HG03558 (cell line): ENCODE measurements around the gene SAYSD1.

Source experiments
- ATAC-seq: cut with Tn5 transposase; IDR thresholded peaks from one replicate; pipeline ENCODE4 v1.9.1; 2021; ENCODE audit warnings: moderate number of reproducible peaks; ENCODE audit not compliant: unreplicated experiment; ENCODE audit errors: extremely low read depth

Gene SAYSD1

DNA sequence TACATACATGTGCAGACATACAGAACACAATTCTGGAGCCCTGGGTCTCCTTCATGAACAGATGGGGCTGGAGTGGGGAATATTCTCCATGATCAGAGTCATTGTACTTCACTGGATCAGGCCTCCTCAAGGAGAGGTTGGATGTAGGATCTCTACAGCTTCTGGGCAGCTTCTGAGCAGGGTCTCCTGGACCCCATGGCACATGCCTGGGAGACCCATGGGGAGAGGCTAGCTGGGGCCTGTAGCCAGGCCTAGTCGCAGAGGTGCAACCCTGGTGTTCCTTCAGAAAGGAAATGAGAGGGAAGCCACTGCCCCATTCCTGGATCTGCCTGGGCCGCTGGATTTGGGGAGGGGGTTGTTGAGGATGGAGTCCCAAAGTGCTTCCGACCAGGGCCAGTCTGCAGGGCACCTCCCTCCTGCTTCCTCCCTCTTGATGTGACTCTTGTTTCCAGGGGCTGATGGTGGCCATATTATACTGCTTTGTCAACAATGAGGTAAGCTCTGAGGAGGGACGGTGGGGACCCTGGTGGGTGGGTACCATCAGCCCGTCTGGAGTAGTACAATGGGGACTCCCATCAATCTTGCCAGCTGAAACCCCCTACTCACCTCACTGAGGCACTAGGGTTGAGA is 34.6 kb downstream of the SAYSD1 start:
- ATAC-seq = no peak

DNA sequence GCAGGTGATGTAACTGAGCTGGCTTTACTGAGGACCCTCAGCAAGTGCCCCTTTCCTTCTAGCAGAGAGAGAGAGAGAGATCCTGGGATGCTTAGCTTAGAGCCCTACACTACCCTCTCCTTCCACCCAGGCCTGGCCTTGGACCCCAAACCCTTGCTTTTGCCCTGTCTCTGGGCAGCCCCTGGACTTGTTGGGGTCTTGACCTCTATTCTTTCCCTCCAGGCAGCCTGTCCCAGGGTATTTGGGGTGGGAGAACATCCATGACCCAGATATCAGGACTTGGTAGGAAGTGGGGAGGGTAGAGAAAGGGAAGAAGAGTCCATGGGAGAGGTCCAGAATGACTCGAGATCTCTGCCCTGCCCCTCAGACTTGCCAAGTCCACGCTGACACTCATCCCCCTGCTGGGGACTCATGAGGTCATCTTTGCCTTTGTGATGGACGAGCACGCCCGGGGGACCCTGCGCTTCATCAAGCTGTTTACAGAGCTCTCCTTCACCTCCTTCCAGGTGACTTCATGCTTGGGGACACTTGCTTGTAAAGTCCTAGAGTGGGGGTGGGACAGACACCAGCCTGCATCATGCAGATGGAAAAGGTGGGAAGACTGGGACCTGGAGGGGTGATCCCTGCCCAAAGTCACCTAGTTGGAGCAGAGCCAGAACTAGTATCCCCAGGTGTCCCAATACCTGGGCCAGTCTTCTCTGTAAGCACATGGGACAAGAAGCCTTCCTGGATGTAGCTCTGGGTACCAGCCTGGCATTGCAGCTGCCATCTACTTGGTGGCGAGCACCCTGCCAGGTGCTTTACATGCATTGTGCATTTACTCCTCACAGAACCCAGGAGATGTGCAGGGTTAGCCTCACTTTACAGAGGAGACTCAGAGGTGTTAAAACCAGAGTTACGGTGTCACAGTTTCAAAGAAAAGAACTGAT is 35.5 kb downstream of the SAYSD1 start:
- no peak for ATAC-seq

DNA sequence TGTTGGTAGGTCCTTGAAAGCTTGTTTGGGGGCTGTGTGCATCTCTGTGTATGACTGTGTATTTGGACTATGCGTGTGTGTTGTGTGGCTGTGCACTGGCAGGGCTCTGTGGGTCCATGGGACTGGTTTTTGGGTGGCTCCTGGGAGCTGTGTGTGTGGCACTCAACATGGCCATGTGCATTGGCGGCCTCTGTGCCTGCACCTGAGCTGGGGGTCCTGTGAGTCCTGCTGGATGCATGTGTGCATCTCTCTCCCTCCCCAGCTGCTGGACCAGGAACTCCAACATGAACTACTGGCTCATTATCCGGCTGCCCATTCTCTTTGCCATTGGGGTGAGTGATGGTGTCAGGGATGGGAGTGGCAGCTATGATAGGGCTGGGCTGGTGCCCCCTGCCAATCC is 36.3 kb downstream of the SAYSD1 start:
- no peak for ATAC-seq

DNA sequence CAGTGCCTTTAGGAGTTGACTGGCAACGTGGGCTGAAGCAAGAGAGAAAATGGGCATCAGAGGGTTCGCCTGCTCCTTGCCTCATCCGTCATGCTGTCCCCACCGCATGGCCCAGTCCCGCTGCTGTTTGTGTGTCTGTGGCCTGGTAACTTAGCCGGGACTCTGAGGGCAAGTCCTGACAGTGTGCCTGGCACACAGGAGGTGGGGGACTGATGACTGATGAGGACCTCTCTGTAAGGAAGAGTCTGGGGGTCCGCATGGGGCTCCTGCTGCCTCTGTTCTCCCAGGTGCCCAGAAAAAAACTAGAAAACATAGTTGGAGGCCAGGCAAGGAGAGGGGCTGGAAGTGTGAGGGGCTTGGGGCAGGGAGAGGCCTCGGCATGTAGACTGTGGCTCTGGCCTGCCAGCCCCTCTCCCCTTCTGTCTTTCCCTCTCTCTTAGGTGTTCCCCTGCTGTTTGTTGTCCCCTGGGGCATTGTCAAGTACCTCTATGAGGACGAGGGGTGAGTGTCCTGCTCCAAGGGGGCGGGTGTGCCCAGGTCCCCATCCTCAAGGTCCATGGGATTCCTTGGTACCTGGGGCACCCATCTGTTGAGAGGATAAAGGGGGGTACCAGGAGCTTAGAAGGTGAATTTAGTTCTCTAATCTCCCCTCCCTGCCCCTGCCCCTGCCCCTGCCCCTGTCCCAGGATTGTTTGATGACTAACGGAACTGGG is 36.9 kb downstream of the SAYSD1 start:
- no peak for ATAC-seq

DNA sequence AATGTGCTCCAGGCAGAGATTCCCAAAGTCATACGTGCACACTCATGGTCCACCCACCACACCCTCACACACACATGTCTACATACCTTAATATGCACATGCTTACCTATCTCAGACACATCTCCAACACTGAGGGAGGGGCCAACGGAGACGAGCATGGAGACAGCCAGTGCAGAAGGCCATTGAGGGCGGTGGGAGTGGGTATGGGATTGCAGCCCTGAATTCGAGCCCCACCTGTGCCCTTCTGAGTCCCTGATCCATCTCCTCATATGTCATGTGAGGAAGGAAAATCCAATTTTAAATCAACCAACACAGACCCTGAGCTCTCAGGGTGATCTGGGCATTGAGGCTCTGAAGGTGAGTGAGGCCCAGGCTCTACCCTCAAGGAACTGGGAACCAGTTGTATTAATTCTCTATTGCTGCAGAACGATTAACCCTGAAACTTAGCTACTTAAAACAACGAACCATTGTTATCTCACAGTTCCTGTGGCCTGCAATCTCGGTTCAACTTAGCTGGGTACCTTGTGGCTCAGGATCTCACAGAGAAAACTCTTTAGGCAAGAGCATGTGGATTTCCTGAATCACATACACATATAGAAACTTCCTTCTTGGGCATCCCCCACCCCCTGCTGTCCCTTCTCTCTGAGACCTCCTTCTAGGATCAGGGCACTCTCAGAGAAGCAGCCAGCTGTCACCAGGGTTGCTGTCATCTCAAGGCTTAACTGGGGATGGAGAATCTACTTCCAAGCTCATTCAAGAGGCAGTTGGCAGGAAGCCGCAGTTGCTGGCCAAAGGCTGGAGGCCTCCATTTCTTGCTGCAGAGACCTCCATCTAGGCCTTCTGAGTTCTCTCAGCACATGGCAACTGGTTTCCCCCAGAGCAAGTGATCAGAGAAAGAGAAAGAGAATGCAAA is 38.1 kb downstream of the SAYSD1 start:
- no peak for ATAC-seq

DNA sequence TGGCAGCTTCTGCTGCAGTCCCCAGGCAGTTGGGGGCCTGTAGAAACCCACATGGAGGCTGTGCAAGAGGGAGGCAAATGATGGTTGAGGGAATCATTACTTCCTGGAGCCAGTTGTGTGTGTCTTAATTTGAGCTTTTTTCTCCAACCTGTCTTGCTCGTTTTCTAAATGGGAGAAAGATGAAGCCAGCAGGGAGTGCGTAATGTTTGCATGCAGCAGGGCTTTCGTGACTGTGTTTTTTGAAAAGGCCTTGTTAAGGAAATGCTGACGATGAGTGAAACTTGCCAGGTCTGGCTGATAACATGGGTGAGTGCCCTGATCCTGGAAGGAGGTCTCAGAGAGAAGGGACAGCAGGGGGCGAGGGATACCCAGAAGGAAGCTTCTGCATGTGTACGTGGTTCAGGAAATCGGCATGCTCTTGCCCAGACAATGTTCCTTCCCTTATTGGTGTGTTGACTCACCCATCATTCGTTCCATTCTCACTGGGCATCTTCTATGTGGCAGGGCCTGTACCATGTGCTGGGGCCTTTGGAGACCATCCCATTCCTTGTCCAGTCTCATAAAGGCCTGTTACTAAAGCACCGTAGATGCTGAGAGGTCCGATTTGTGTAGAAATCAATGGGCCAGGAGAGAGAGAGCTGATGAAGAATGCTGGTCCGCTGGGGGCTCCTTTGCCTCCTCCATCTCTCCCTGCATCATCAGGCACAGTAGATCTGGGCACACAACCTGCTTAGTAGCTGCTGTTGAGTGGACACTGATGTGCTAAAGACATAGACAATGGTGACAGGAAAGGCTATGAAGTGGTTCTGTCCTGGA is 39.0 kb downstream of the SAYSD1 start:
- ATAC-seq = no peak

DNA sequence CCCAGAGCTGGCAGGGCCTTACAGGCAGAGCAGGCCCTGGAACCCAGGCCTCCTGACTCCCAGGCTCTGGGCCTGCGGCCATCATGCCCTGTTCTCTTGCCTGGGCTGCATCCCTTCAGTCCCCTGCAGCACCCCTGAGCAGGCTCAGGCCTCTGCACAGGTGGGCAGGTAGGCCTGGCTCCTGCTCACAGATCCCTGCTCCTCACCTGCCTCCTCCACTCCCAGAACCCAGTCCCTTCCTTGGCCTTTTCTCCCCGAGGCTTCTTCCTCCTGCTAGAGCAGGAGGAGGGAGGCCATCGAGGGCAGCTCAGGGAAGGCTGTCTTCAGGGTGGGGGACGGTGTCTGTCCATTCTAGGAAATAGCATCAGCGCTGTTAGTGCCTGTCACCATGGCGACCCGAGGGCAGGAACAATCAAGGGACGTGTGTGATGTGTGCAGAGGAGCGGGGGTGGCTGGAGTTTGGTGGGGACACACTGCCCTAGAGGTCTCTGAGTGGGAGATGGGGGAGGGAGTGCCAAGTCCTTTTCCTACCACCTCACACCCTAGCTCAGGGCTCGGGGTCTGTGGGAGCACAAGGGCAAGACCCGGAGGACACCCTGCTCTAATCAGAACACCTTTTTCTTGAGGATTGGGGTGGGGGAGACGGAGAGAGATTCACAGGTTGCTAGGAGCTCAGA is 39.8 kb downstream of the SAYSD1 start:
- no peak for ATAC-seq

DNA sequence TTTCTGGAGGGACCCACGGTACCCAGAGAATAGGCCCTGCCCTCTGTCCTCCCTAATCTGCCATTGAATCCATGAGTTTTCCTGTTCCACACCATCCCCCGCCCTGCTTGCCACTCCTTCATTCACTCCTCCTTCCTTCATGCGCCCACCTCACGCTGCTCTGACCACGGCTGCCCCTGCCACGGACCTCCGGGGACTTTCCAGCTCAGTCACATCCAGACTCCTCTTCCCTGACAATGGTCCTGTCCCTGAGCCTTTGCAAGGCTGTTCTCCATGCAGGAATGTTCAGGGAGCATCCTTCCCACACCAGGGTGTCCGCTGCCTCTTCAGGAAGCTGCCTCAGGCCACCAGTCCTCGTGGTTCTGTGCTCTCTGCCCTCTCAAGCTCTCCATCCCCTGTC is 40.5 kb downstream of the SAYSD1 start:
- ATAC-seq = no peak

DNA sequence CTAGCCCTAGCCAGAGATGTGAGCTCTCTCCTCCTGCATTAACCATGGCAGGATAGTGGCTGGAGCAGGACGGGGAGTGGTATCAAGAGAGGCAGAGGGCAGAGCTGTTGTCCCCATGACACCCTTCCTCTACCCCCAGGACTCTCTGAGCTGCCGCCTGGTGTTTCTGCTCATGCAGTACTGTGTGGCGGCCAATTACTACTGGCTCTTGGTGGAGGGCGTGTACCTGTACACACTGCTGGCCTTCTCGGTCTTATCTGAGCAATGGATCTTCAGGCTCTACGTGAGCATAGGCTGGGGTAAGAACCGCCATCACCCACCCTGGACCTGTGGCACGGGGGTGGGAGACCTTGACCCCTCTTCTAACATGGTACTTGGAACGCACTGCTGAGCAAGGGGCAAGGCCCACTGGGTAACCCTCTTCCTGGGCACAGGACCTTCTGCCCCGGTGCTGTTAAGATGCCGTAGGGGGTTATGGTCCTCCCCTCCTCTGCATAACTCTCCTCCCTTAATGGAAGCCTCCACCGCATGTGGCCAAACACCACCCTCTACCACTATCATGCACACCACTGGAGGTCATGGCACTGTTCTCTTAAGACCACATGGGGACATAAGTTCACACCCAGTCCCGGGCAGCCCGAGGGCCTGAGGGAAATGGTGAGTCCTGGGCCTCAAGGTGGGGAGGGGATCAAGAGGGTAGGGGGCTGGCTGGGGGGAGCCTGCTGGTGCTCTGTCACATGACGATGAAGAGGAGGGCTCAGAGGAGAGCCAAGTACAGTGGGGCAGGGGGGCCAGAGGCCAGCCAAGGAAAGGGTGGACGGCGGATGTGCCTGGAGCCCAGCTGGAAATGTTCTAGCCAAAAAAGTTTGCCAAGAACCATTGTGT is 41.3 kb downstream of the SAYSD1 start:
- ATAC-seq = no peak

DNA sequence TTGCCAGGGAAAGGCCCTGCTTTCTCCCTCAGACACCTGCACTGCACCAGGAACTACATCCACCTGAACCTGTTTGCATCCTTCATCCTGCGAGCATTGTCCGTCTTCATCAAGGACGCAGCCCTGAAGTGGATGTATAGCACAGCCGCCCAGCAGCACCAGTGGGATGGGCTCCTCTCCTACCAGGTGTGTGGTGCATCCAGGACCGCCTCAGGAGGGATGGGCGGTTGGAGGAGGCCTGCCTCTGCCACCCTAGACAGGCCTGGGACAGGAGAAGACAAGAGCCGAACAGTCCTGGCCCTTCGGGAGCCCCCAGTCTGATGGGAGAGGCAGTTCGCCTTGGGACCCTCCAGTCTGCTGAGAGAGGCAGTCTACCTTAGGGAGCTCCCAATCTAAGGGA is 42.2 kb downstream of the SAYSD1 start:
- no peak for ATAC-seq

DNA sequence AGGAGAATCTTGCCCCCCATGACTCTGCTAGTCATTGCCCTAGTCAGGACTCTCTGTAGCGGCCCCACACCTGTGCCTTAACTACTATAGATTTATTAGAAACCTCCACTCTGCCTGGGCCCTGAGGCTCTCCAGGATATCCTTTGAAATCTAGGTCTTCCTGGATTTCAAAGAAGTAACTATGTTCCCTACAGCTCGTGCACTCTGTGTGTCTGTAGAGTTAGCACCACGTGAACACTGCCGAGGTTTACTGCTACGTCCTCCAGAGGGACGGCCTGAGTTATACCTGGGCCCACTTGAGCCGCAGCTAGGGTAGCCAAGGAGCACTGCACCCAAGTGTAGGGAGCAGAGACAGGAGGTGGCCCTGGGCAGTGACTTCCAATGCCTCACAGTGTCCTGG is 46.6 kb downstream of the SAYSD1 start:
- no peak for ATAC-seq

DNA sequence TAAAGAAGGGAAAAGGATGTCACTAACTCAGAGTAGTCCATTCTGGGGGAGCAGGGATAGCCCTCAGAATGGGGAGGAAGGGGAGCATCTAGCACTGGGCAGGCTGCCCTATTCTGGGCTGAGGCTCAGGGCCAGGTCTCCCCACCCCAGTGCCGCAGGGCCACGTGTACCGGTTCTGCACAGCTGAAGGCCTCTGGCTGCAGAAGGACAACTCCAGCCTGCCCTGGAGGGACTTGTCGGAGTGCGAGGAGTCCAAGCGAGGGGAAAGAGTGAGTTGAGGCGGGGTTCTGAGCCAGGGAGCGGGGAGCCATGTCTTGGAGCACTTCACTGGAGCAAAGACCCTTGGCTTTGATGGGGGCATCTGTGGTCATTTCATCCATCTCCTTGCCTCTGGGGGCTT is 49.4 kb downstream of the SAYSD1 start:
- ATAC-seq = no peak

DNA sequence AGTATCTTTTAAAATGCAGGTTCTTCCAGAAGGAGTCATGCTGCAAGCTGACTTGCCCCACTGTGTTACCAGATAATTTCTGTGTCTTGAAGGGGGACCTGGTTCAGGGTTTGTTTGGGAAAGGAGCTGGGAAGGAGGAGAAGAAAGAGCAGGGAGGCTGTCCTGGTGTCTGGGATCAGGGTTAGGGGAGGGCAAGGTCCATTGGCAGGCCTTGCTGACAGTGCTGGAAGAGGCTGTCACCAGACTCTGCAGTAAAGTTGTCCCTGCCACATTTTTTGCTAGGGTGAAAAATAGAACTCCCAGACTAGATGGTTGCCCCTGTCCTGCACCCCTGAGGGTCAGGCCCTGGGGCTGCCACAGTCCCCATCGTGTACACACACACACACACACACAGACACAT is 51.5 kb downstream of the SAYSD1 start:
- ATAC-seq = no peak

DNA sequence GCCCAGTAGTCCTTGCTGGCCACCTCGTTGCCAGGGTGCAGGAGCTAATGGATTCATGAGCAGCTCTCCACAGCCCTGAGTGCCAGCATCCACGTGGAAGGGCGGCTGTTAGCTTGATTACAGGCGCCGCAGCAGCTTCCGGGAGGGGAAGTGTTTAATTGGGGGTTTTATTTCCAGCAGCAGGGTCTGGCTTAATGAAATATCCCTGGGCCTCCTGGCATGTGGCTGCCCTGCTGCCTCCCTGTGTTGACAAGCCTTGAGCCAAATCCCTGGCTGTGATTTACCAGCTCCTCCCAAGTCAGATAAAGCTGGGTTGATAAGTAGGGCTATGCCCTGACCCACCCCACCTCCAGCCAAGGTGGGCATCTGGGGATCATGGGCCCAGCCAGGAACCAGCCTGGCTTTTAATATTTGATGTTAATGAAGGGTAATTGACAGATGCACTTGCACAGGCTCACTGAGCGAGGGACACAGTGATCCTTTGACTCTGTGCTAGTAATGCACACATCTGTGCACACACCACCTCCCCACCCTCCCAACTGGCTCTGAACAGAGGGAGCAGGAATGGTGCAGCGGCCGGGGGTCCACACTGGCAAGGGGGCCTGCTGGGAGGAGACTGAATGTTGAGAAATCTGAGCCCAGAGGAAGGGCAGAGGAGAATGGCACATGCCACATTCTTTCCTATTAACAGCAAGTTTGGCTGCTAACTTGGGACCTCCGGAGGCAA is 52.8 kb downstream of the SAYSD1 start:
- no peak for ATAC-seq

DNA sequence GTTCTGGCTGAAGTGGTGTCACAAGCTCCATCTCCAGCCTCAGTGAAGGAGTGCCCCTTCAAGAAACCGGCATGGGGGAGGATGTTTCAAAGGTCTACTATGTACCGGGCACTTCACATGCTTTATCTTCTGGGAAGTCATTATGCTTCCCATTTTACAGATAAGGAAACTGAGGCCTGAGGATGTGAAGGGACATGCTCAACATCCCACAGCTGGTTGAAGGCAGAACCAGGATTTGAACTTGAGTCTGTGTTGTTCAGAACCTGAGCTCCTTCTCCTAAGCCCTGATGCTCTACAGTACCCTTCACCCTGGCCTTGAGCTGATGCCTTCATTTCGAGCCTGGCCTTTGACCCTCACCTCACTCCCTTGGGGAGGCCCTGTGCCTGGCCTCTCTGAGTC is 53.4 kb downstream of the SAYSD1 start:
- no peak for ATAC-seq

DNA sequence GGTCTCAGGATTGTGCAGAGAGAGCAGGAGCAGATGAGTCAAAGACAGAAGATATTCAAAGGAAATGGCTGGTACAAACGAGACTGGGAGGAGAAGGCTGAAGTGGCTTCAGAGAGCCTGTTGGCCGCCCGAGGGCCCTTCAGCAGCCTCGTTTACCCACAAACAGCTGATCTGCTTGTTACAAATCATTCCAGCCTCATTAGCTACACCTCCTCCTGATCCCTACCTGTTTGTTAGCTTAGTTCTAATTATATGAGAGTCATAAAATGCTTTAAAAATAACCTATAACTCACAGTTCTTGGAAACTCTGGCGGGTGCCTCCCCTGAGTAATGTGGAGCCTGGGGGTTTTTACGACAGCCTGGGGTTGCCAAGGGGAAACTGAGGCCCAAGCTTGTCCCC is 53.8 kb downstream of the SAYSD1 start:
- ATAC-seq = no peak

DNA sequence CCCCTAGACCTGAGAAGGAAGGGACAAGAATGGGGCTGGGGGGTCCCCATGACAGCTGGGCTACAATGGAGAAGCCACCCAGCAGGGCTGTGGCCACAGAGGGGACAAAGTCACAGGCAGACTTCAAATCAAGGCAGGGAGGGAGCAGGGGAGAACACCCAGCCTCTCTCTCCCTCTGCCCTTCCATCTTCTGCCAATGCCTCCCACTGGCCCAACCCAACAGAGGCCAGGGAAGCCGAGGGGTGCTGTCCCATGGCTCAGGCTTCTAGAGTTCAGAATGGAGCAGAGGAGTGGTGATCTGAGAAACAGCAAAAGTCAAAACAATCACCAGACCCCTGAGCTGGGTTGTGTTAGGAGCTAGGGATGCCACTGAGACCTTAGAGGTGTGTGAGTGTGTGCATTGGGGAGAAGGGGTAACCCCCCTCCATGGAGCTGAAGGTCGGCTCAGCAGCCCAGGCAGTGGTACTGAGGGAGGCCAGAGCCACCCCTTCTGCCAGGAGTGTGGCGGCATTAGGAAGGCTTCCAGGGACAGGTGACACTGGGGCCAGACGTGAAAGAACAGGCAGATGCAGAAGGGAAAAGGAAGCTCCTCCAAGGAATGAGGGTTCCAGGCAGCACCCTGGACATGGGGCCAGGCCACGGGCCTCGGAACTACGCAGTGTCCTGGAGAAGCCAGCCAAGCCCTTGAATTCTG is 54.4 kb downstream of the SAYSD1 start:
- no peak for ATAC-seq
